Caco-2 (cell line): ENCODE measurements around the gene SERPINE1. TPM values are rescaled to one million over a fixed set of nuclear protein-coding genes. Genes with fewer than 3 reads are reported as not detected.
"Not testable (repeated sequence)": the region's sequence is repeated elsewhere in the genome, so short reads cannot be mapped to it uniquely, and the experiment has no call there.

ENCODE experiments used
- BruUV-seq: library from RNA; stranded (reverse); fragments of 400-500 nt; replicated peaks from 2 replicates; lab custom pipeline; 2021; lab: Mats Ljungman, UMichigan
- CTCF ChIA-PET: fragments of 300-600 bp; sonication (Branson Sonifier 250); formaldehyde crosslinking; loops from one replicate; lab custom pipeline; 2022; ENCODE audit warnings: antibody characterized with exemption; lab: Charles Lee
- POLR2A ChIA-PET: fragments of 300-600 bp; sonication (Branson Sonifier 250); formaldehyde crosslinking; loops from one replicate; lab custom pipeline; 2022; ENCODE audit warnings: antibody characterized with exemption; lab: Charles Lee
- DNase-seq, 2 experiments: peaks; one replicate each; pipeline versions ENCODE4 v3.0.0 to v3.0.0-alpha.2; 2020 to 2022
- H3K27me3 ChIP-seq: replicated peaks from 2 replicates; pipeline ENCODE4 v1.6.0; 2011; ENCODE audit warnings: low read length; ENCODE audit not compliant: control insufficient read depth, insufficient read depth
- H3K36me3 ChIP-seq: 2 replicates; pipeline ENCODE4 v1.5.1; 2011; ENCODE audit warnings: low read length; ENCODE audit not compliant: control insufficient read depth, insufficient read depth
- H3K4me1 ChIP-seq: fragments of 250-450 bp; sonication (Bioruptor Pico); 2 replicates; pipeline ENCODE4 v1.5.1; 2020; ENCODE audit warnings: mild to moderate bottlenecking
- H3K4me3 ChIP-seq: 2 replicates; pipeline ENCODE4 v1.5.1; 2011; ENCODE audit warnings: low read depth, mild to moderate bottlenecking, control low read depth, low read length
- H3K9me3 ChIP-seq: fragments of 250-450 bp; sonication (Bioruptor Pico); 2 replicates; pipeline ENCODE4 v1.5.1; 2020; ENCODE audit warnings: mild to moderate bottlenecking, moderate library complexity
- H3K27ac Mint-ChIP-seq: one replicate; pipeline ENCODE4 v1.8.0; 2022; ENCODE audit warnings: mixed read lengths; ENCODE audit not compliant: unreplicated experiment
- H3K27me3 Mint-ChIP-seq: one replicate; pipeline ENCODE4 v1.8.0; 2022; ENCODE audit warnings: mixed read lengths; ENCODE audit not compliant: insufficient read depth, unreplicated experiment
- H3K36me3 Mint-ChIP-seq: one replicate; pipeline ENCODE4 v1.8.0; 2022; ENCODE audit warnings: mild to moderate bottlenecking, mixed read lengths; ENCODE audit not compliant: insufficient read depth, unreplicated experiment
- H3K4me1 Mint-ChIP-seq: one replicate; pipeline ENCODE4 v1.8.0; 2022; ENCODE audit warnings: low read depth, mixed read lengths; ENCODE audit not compliant: unreplicated experiment
- H3K4me3 Mint-ChIP-seq: one replicate; pipeline ENCODE4 v1.8.0; 2022; ENCODE audit warnings: mild to moderate bottlenecking, moderate library complexity, mixed read lengths; ENCODE audit not compliant: unreplicated experiment
- H3K9me3 Mint-ChIP-seq: one replicate; pipeline ENCODE4 v1.8.0; 2022; ENCODE audit warnings: mixed read lengths; ENCODE audit not compliant: unreplicated experiment
- intact Hi-C: fragments of 100-400 bp; cut with micrococcal nuclease; formaldehyde crosslinking; loops from one replicate; pipeline ENCODE4 v1.10.0; 2022; ENCODE audit not compliant: unreplicated experiment
- total RNA-seq: library from RNA; stranded (reverse); gene quantifications from 2 replicates; pipeline ENCODE4 v1.2.3, GENCODE V29; 2022
- TF ChIP-seq, protein P1 (sequence below), 2 experiments: fragments of 200-600 bp in 1 of 2; IDR thresholded peaks; 1 replicate in 1 of 2; 2 replicates in 1 of 2; pipeline versions ENCODE4 v1.5.1 to v1.8.0; 2011 to 2022; ENCODE audit warnings: antibody characterized with exemption in 1 of 2, control low read depth in 1 of 2, inconsistent platforms in 1 of 2, low read depth in 1 of 2, low read length in 1 of 2, mild to moderate bottlenecking in 1 of 2, moderate library complexity in 1 of 2; ENCODE audit not compliant: insufficient read depth in 1 of 2, severe bottlenecking in 1 of 2, unreplicated experiment in 1 of 2

SERPINE1 gene
- total RNA-seq, 1 experiment from 2014 or later = 0.25 TPM

DNA sequence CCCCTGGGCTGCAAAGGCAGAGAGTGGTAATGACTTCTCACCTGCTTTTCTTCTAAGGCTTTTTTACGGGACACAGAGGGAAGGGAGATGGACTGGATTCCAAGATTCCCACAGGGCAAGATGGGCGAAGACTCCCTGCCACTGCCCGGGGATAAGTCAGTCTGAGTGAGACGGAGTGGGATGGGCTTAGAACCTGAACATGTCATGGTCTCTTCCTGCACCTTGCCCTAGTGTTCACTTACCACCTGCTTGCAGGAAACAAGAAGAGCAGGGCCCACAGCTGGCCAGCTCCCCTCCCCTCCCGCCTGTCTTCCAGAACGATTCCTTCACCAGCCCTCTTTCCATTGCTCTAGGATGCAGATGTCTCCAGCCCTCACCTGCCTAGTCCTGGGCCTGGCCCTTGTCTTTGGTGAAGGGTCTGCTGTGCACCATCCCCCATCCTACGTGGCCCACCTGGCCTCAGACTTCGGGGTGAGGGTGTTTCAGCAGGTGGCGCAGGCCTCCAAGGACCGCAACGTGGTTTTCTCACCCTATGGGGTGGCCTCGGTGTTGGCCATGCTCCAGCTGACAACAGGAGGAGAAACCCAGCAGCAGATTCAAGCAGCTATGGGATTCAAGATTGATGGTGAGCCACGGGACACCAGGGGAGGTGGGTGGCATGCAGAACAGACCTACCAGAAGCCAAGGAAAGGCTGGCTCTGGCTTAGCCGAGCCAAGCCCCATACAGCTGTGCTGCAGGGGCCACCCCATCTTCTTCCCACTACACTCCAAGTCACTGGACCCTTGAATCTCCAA lies 1.3 kb downstream of the SERPINE1 start:
- H3K4me3 Mint-ChIP-seq = no peak overlapping the region
- Histone ChIP-seq H3K27me3 (no peaks in the 10 kb centered on the region), H3K4me1 (peaks cover 5% of the 10 kb centered on the region), H3K36me3 (no peaks in the 10 kb centered on the region), H3K9me3 (no peaks in the 10 kb centered on the region), H3K4me3 (no peak overlapping the region)
- H3K4me1 Mint-ChIP-seq = peaks cover 9% of the 10 kb centered on the region
- TF ChIP-seq, protein P1, sequence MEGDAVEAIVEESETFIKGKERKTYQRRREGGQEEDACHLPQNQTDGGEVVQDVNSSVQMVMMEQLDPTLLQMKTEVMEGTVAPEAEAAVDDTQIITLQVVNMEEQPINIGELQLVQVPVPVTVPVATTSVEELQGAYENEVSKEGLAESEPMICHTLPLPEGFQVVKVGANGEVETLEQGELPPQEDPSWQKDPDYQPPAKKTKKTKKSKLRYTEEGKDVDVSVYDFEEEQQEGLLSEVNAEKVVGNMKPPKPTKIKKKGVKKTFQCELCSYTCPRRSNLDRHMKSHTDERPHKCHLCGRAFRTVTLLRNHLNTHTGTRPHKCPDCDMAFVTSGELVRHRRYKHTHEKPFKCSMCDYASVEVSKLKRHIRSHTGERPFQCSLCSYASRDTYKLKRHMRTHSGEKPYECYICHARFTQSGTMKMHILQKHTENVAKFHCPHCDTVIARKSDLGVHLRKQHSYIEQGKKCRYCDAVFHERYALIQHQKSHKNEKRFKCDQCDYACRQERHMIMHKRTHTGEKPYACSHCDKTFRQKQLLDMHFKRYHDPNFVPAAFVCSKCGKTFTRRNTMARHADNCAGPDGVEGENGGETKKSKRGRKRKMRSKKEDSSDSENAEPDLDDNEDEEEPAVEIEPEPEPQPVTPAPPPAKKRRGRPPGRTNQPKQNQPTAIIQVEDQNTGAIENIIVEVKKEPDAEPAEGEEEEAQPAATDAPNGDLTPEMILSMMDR (IDR thresholded peaks at IDR 0.05; ENCODE audit: insufficient read depth in 1 of 2, low read depth in 1 of 2, low read length in 1 of 2, severe bottlenecking in 1 of 2, unreplicated experiment in 1 of 2) = no peak
- intact Hi-C loops = no loop called here
- H3K27me3 Mint-ChIP-seq = peaks cover 1% of the 10 kb centered on the region
- H3K27ac Mint-ChIP-seq = no peak overlapping the region
- no TSS peak for BruUV-seq
- ChIA-PET CTCF (interaction anchor here (0.5 to 0.6 kb wide), 2 partner anchors 50 to 164 kb away, joined by 3 to 4 read pairs; no protein-coding TSS in a partner anchor), POLR2A (no interaction called here)
- H3K9me3 Mint-ChIP-seq = no peaks in the 10 kb centered on the region
- H3K36me3 Mint-ChIP-seq = no peaks in the 10 kb centered on the region
- DNase-seq = no peak

DNA sequence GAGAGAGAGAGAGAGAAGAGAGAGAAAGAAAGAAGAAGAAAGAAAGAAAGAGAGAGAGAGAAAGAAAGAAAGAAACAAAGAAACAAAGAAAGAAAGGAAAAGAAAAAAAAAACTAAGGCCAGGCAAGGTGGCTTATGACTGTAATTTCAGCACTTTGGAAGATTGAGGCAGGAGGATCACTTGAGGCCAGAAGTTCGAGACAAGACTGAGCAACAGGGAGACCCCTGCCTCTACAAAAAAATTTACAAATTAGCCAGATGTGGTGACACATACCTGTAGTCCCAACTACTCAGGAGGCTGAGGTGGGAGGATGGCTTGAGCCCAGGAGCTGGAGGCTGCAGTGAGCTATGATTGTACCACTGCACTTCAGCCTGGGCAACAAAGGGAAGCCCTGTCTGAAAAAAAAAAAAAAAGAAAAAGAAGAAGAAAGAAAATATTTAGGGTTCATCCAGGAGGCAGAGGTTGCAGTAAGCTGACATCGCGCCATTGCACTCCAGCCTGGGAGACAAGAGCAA lies 2.8 kb downstream of the SERPINE1 start:
- H3K4me3 ChIP-seq = no peak overlapping the region
- no peaks in the 10 kb centered on the region for H3K36me3 Mint-ChIP-seq
- no peaks in the 10 kb centered on the region for H3K27me3 ChIP-seq
- H3K4me1 Mint-ChIP-seq = peaks cover 9% of the 10 kb centered on the region
- no peaks in the 10 kb centered on the region for H3K9me3 Mint-ChIP-seq
- peaks cover 3% of the 10 kb centered on the region for H3K27me3 Mint-ChIP-seq
- no peak for DNase-seq
- no peak overlapping the region for H3K27ac Mint-ChIP-seq
- ChIA-PET POLR2A (no interaction called here), CTCF (interaction anchor here (0.6 to 1.1 kb wide), 2 partner anchors 14 to 171 kb away, joined by 3 to 4 read pairs; no protein-coding TSS in a partner anchor)
- BruUV-seq = no TSS peak
- intact Hi-C loops = no loop called here
- no peaks in the 10 kb centered on the region for H3K9me3 ChIP-seq
- TF ChIP-seq, protein P1 (IDR thresholded peaks at IDR 0.05; ENCODE audit: insufficient read depth in 1 of 2, low read depth in 1 of 2, low read length in 1 of 2, severe bottlenecking in 1 of 2, unreplicated experiment in 1 of 2) = no peak
- H3K36me3 ChIP-seq = no peaks in the 10 kb centered on the region
- H3K4me1 ChIP-seq = no peaks in the 10 kb centered on the region
- H3K4me3 Mint-ChIP-seq = no peak overlapping the region

DNA sequence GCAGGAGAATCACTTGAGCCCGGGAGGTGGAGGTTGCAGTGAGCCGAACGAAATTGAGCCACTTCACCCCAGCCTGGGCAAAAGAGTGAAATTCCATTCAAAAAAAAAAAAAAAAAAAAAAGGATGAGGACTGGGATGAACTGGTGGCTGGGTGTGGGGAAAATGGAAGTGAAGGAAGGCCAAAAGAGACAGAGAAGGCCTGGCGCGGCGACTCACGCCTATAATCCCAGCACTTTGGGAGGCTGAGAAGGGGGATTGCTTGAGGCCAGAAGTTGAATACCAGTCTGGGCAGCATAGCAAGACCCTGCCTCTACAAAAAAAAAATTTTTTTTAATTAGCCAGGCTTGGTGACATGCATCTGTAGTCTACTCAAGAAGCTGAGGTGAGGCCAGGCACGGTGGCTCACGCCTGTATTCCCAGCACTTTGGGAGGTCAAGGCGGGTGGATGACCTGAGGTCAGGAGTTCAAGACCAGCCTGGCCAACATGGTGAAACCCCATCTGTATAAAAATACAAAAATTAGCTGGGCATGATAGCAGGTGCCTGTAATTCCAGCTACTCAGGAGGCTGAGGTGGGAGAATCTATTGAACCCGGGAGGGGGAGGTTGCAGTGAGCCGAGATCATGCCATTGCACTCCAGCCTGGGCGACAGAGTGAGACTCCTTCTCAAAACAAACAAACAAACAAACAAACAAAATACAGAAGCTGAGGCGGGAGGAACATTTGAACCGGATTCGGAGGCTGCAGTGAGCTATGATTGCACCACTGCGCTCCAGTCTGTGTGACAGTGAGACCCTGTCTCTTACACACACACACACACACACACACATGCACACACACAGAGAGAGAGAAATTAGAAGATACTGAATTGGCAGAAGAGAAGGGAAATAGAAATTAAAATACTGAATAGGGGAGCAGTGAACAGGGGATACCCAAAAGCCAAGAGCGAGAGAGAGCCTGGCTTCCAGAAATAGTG lies 6.0 kb downstream of the SERPINE1 start:
- POLR2A ChIA-PET = interaction anchor here (0.5 kb wide), 2 partner anchors 46 to 175 kb away, joined by 6 to 11 read pairs; no protein-coding TSS in a partner anchor
- H3K27me3 ChIP-seq, H3K36me3 ChIP-seq, H3K27ac Mint-ChIP-seq, H3K4me3 ChIP-seq, DNase-seq, H3K4me1 Mint-ChIP-seq, BruUV-seq, intact Hi-C loops, H3K4me3 Mint-ChIP-seq, H3K36me3 Mint-ChIP-seq, H3K4me1 ChIP-seq, H3K9me3 ChIP-seq, H3K27me3 Mint-ChIP-seq, H3K9me3 Mint-ChIP-seq, CTCF ChIA-PET: not testable (repeated sequence)
